Tibial nerve (tissue), 4 donors: ENCODE results near the gene ERFL.

Experiments
- EP300 ChIP-seq, 2 donors: sonication (generic); formaldehyde crosslinking; IDR thresholded peaks; one replicate each; pipeline ENCODE4 v1.6.1; 2017; ENCODE audit warnings: antibody characterized with exemption in 2 of 2, mild to moderate bottlenecking in 1 of 2
- POLR2A ChIP-seq, 2 donors: fragments of 450-650 bp; IDR thresholded peaks; one replicate each; pipeline ENCODE4 v1.6.1; 2017; ENCODE audit warnings: antibody characterized with exemption in 2 of 2, mild to moderate bottlenecking in 2 of 2, moderate library complexity in 2 of 2
- TF ChIP-seq, protein P1 (sequence below), 5 experiments: fragments of 200-600 bp in 3 of 5; fragments of 450-650 bp in 2 of 5; sonication (generic) in 3 of 5; IDR thresholded peaks; one replicate each; pipeline ENCODE4 v1.5.1; 2016 to 2019; ENCODE audit warnings: antibody characterized with exemption in 5 of 5, mild to moderate bottlenecking in 3 of 5, moderate library complexity in 2 of 5

DNA sequence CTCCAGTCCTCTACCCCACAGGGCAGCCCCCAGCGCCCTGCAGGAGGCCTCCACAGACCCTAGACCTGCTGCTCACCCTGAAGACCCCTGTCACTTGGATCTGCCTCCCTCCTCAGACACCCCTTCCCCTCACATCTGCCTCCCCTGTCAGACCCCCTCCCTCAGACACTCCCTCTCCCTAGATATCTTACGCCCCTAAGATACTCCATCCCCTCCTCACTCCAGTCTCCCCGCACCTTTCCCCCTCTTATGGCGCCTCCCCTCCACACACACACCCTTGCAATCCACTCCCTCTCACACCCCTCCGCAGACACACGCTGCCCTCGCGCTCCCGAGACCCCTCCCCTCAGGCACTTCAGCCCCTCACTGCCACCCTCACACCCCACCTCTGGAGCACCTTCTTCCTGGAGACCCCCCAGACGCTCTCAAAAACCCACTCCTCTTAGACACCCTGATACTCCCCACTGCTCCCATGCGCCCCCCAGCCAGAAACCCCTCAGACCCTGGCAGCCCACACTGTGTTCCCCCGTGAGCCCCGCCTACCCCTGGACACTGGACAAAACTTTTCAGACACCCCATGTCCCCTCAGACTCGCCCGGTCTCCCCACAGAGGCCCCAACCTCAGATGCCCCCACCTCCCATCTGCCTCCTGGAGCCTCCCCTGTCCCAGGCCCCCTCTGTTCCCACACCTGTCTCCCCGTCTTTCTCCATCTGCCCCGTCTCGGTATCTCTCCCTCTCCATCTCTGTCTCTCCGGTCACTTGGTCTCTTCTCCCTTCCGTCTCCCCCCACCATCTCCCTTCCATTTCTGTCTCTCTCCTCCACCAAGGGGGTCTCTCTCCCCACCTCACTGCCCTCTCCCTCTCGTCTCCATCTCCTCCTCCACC lies 14.5 kb downstream of the ERFL start:
- TF ChIP-seq, protein P1, sequence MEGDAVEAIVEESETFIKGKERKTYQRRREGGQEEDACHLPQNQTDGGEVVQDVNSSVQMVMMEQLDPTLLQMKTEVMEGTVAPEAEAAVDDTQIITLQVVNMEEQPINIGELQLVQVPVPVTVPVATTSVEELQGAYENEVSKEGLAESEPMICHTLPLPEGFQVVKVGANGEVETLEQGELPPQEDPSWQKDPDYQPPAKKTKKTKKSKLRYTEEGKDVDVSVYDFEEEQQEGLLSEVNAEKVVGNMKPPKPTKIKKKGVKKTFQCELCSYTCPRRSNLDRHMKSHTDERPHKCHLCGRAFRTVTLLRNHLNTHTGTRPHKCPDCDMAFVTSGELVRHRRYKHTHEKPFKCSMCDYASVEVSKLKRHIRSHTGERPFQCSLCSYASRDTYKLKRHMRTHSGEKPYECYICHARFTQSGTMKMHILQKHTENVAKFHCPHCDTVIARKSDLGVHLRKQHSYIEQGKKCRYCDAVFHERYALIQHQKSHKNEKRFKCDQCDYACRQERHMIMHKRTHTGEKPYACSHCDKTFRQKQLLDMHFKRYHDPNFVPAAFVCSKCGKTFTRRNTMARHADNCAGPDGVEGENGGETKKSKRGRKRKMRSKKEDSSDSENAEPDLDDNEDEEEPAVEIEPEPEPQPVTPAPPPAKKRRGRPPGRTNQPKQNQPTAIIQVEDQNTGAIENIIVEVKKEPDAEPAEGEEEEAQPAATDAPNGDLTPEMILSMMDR (IDR thresholded peaks at IDR 0.05) = no peak
- TF ChIP-seq POLR2A (IDR thresholded peaks at IDR 0.05) (no peak), EP300 (IDR thresholded peaks at IDR 0.05) (no peak)
